ENCODE measurements around the gene UBP1. TPM values are rescaled to one million over a fixed set of nuclear protein-coding genes. Genes with fewer than 3 reads are reported as not detected.
A peak's percentile ranks its signal among the peaks of the same experiment; 100 is the strongest.

The UBP1 gene
- total and polyA plus RNA-seq, 3 experiments from 2014 or later, result 15.9 to 79.4 (median 70.8) TPM

GRCh38 chr3:33441225-33441976, 1.2 kb upstream of the UBP1 start:
- no peaks in the 10 kb centered on the region for H3K9me3 Mint-ChIP-seq

GRCh38 chr3:33439546-33440327, 468 bp downstream of the UBP1 start:
- Histone ChIP-seq H3K9me3 (ENCODE audit: low read length) (no peaks in the 10 kb centered on the region), H3K27me3 (ENCODE audit: insufficient read depth, low read length, poor library complexity, severe bottlenecking) (no peaks in the 10 kb centered on the region), H3K36me3 (ENCODE audit: insufficient read depth, low read length) (no peaks in the 10 kb centered on the region), H3K4me1 (ENCODE audit: insufficient read depth, low read length) (peaks cover 43% of the 10 kb centered on the region), H3K27ac (ENCODE audit: low read depth, low read length) (peak overlapping the region; percentile 97), H3K4me3 (ENCODE audit: low read length) (peak overlapping the region; percentile 68)
- ChIA-PET CTCF (interaction anchor here (0.7 to 1.5 kb wide), 2 partner anchors 278 to 347 kb away, joined by 3 read pairs; no protein-coding TSS in a partner anchor), POLR2A (interaction anchor here (0.6 to 1.5 kb wide), 5 partner anchors 10 to 345 kb away, joined by 3 to 6 read pairs (median 3); partner anchors contain the start of genes CLASP2 and CRTAP)
- Mint-ChIP-seq H3K4me1 (peaks cover 55 to 61% (median 59%) of the 10 kb centered on the region in 3 donors), H3K9me3 (no peaks in the 10 kb centered on the region), H3K27ac (peak overlapping the region; percentile 82 to 100 (median 100)), H3K4me3 (peak overlapping the region; percentile 97 to 100 (median 99)), H3K27me3 (peaks cover 0 to 4% of the 10 kb centered on the region in 2 donors), H3K36me3 (peaks cover 0 to 10% (median 0%) of the 10 kb centered on the region in 3 donors)
- DNase-seq, result peak; percentile 31 to 65 (median 41)

More at GRCh38 chr3:33441225-33441976, 1.2 kb upstream of the UBP1 start:
- Histone ChIP-seq H3K4me3 (ENCODE audit: low read length) (peak overlapping the region; percentile 98), H3K27ac (ENCODE audit: low read depth, low read length) (peak overlapping the region; percentile 97), H3K36me3 (ENCODE audit: insufficient read depth, low read length) (no peaks in the 10 kb centered on the region), H3K9me3 (ENCODE audit: low read length) (no peaks in the 10 kb centered on the region), H3K4me1 (ENCODE audit: insufficient read depth, low read length) (peaks cover 34% of the 10 kb centered on the region), H3K27me3 (ENCODE audit: insufficient read depth, low read length, poor library complexity, severe bottlenecking) (no peaks in the 10 kb centered on the region)
- Mint-ChIP-seq H3K4me1 (peaks cover 40 to 49% (median 43%) of the 10 kb centered on the region in 3 donors), H3K36me3 (peaks cover 0 to 10% (median 0%) of the 10 kb centered on the region in 3 donors), H3K27me3 (peaks cover 0 to 4% of the 10 kb centered on the region in 2 donors), H3K4me3 (peak overlapping the region; percentile 97 to 100 (median 99)), H3K27ac (peak overlapping the region; percentile 96 to 100 (median 100))
- CTCF ChIA-PET, result interaction anchor here (0.9 to 1.0 kb wide), 2 partner anchors 14 to 15 kb away, joined by 3 to 4 read pairs; no protein-coding TSS in a partner anchor
- no peak for DNase-seq
- POLR2A ChIA-PET, result interaction anchor here (0.7 to 1.5 kb wide), 5 partner anchors 276 to 756 kb away, joined by 4 to 8 read pairs (median 4); partner anchors contain the start of genes CLASP2, CNOT10 and PDCD6IP

- Histone ChIP-seq H3K27ac (ENCODE audit: low read depth, low read length) (peak overlapping the region; percentile 97), H3K4me3 (ENCODE audit: low read length) (peak overlapping the region; percentile 68), H3K36me3 (ENCODE audit: insufficient read depth, low read length) (no peaks in the 10 kb centered on the region), H3K9me3 (ENCODE audit: low read length) (no peaks in the 10 kb centered on the region), H3K27me3 (ENCODE audit: insufficient read depth, low read length, poor library complexity, severe bottlenecking) (no peaks in the 10 kb centered on the region), H3K4me1 (ENCODE audit: insufficient read depth, low read length) (peaks cover 43% of the 10 kb centered on the region)
- H3K9me3 Mint-ChIP-seq, result no peaks in the 10 kb centered on the region
- peaks cover 56 to 65% (median 63%) of the 10 kb centered on the region in 3 donors for H3K4me1 Mint-ChIP-seq
- ChIA-PET CTCF (interaction anchor here (1.5 kb wide), 1 partner anchor 279 kb away, joined by 3 read pairs; no protein-coding TSS in a partner anchor), POLR2A (interaction anchor here (0.6 to 1.4 kb wide), 3 partner anchors 10 to 198 kb away, joined by 3 to 4 read pairs (median 4); no protein-coding TSS in a partner anchor)
- H3K27me3 Mint-ChIP-seq, result peaks cover 0 to 4% of the 10 kb centered on the region in 2 donors
- peak overlapping the region; percentile 84 to 99 (median 89) for H3K4me3 Mint-ChIP-seq
- peaks cover 0 to 10% (median 0%) of the 10 kb centered on the region in 3 donors for H3K36me3 Mint-ChIP-seq
- H3K27ac Mint-ChIP-seq, result peak overlapping the region; percentile 79 to 96 (median 92)
- DNase-seq, result no peak
These were observed 1.2 kb downstream of the UBP1 start for GRCh38 chr3:33438881-33439545.

GRCh38 chr3:33438284-33438668, 1.9 kb downstream of the UBP1 start:
- peaks cover 0 to 11% (median 0%) of the 10 kb centered on the region in 3 donors for H3K36me3 Mint-ChIP-seq
- H3K27me3 Mint-ChIP-seq, result peaks cover 0 to 4% of the 10 kb centered on the region in 2 donors
- DNase-seq, result no peak
- peak overlapping the region; percentile 79 to 96 (median 92) for H3K27ac Mint-ChIP-seq
- peak overlapping the region; percentile 68 for H3K4me3 ChIP-seq (ENCODE audit: low read length)
- peaks cover 43% of the 10 kb centered on the region for H3K4me1 ChIP-seq (ENCODE audit: insufficient read depth, low read length)
- peaks cover 62 to 72% (median 71%) of the 10 kb centered on the region in 3 donors for H3K4me1 Mint-ChIP-seq
- ChIA-PET POLR2A (interaction anchor here (1.4 kb wide), 1 partner anchor 12 kb away, joined by 4 read pairs; no protein-coding TSS in a partner anchor), CTCF (no interaction called here)
- H3K4me3 Mint-ChIP-seq, result peak overlapping the region; percentile 84 to 99 (median 89)
- H3K9me3 Mint-ChIP-seq, result no peaks in the 10 kb centered on the region
- peak overlapping the region; percentile 97 for H3K27ac ChIP-seq (ENCODE audit: low read depth, low read length)
- no peaks in the 10 kb centered on the region for H3K27me3 ChIP-seq (ENCODE audit: insufficient read depth, low read length, poor library complexity, severe bottlenecking)
- no peaks in the 10 kb centered on the region for H3K9me3 ChIP-seq (ENCODE audit: low read length)
- H3K36me3 ChIP-seq (ENCODE audit: insufficient read depth, low read length), result no peaks in the 10 kb centered on the region

- Histone ChIP-seq H3K9me3 (ENCODE audit: low read length) (no peaks in the 10 kb centered on the region), H3K27ac (ENCODE audit: low read depth, low read length) (peak overlapping the region; percentile 97), H3K36me3 (ENCODE audit: insufficient read depth, low read length) (no peaks in the 10 kb centered on the region), H3K4me1 (ENCODE audit: insufficient read depth, low read length) (peaks cover 43% of the 10 kb centered on the region), H3K27me3 (ENCODE audit: insufficient read depth, low read length, poor library complexity, severe bottlenecking) (no peaks in the 10 kb centered on the region), H3K4me3 (ENCODE audit: low read length) (peak overlapping the region; percentile 68)
- Mint-ChIP-seq H3K9me3 (no peaks in the 10 kb centered on the region), H3K27ac (peak overlapping the region; percentile 24 to 96 (median 92)), H3K36me3 (peaks cover 0 to 11% (median 0%) of the 10 kb centered on the region in 3 donors), H3K4me3 (peak overlapping the region; percentile 84 to 99 (median 89)), H3K27me3 (peaks cover 0 to 1% of the 10 kb centered on the region in 2 donors), H3K4me1 (peaks cover 63 to 76% (median 76%) of the 10 kb centered on the region in 3 donors)
- ChIA-PET POLR2A (interaction anchor here (1.4 kb wide), 1 partner anchor 12 kb away, joined by 4 read pairs; no protein-coding TSS in a partner anchor), CTCF (no interaction called here)
- no peak for DNase-seq
These were observed 2.5 kb downstream of the UBP1 start for GRCh38 chr3:33437556-33438283.

GRCh38 chr3:33433843-33434242, 6.4 kb downstream of the UBP1 start:
- no peak for DNase-seq
- ChIA-PET POLR2A (interaction anchor here (0.7 kb wide), 1 partner anchor 376 kb away, joined by 6 read pairs; no protein-coding TSS in a partner anchor), CTCF (no interaction called here)
- peaks cover 0 to 1% of the 10 kb centered on the region in 2 donors for H3K27me3 Mint-ChIP-seq
- peaks cover 81 to 97% (median 91%) of the 10 kb centered on the region in 3 donors for H3K4me1 Mint-ChIP-seq
- no peaks in the 10 kb centered on the region for H3K36me3 ChIP-seq (ENCODE audit: insufficient read depth, low read length)
- no peaks in the 10 kb centered on the region for H3K9me3 ChIP-seq (ENCODE audit: low read length)
- no peaks in the 10 kb centered on the region for H3K9me3 Mint-ChIP-seq
- H3K4me1 ChIP-seq (ENCODE audit: insufficient read depth, low read length), result peaks cover 58% of the 10 kb centered on the region
- no peak overlapping the region for H3K27ac ChIP-seq (ENCODE audit: low read depth, low read length)
- H3K27me3 ChIP-seq (ENCODE audit: insufficient read depth, low read length, poor library complexity, severe bottlenecking), result no peaks in the 10 kb centered on the region
- H3K4me3 ChIP-seq (ENCODE audit: low read length), result no peak overlapping the region
- peak overlapping the region in 4 of 8 donors; percentile 24 to 79 (median 56) for H3K27ac Mint-ChIP-seq
- H3K4me3 Mint-ChIP-seq, result peak overlapping the region in 2 of 7 donors; percentile 32 to 47
- peaks cover 0 to 7% (median 3%) of the 10 kb centered on the region in 3 donors for H3K36me3 Mint-ChIP-seq

Measured in CD8-positive, alpha-beta memory T cell (primary cell).